Measurements from ENCODE around the gene WBP4.
"Not testable (repeated sequence)": the region's sequence is repeated elsewhere in the genome, so short reads cannot be mapped to it uniquely, and the experiment has no call there.

The WBP4 gene

DNA sequence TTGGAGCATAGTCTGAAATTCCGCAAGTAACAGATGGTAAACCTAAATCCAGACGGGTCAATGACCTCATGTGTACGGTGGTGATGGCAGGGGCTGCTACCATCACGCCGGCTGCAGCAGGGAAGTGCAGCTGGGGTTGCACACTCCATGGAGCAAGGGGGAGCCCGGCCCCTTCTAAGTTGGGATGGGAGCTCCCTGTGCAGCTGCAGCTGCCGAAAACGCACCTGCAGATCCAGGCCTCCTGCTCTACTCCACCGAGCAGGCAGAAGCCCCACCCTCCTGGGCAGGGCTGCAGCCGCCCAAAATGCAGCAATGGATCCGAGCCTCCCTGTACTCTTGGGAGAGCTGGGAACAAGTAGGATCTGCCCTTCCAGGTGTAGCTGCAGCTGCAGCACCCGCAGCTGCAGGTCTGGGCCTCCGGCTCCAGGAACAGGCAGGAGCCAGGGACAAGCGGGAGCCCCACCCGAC is 45.8 kb downstream of the WBP4 start:
- Histone ChIP-seq H3K9me3 (ENCODE audit: insufficient read depth, low read depth, low read length) (no peaks in the 10 kb centered on the region), H3K4me1 (ENCODE audit: insufficient read depth, low read length) (no peaks in the 10 kb centered on the region), H3K4me3 (ENCODE audit: low read length) (peak overlapping the region; percentile 40), H3K36me3 (ENCODE audit: insufficient read depth, low read depth, low read length) (no peaks in the 10 kb centered on the region), H3K27ac (ENCODE audit: low read length) (no peak overlapping the region), H3K9ac (ENCODE audit: low read depth, low read length) (no peak overlapping the region), H3K27me3 (ENCODE audit: insufficient read depth, low read length) (no peaks in the 10 kb centered on the region)

DNA sequence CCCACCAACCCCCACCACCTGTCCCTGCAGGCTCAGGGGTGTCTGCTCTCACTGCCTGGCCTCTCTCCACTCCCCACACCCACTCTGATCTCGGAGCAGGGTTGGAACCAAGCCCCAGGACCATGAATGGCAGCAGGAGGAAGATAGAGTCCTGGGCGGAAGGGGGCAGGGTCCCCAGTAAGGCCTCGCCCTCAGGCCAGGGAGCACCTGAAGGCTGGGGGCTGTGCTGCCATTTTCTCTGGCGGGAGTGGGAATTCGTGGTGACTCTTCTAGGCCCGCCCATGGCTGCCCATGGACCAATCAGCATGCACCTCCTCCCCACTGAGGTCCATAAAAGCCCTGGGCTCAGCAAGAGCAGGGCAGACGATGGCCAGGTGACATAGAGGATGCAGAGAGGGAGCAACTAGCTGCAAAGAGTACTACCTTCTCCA is 46.3 kb downstream of the WBP4 start:
- peak overlapping the region; percentile 40; the same call in 1 of the 2 replicates for H3K4me3 ChIP-seq (ENCODE audit: low read length)
- no peak overlapping the region for H3K27ac ChIP-seq (ENCODE audit: low read length)
- H3K27me3 ChIP-seq (ENCODE audit: insufficient read depth, low read length), result no peaks in the 10 kb centered on the region
- no peaks in the 10 kb centered on the region for H3K9me3 ChIP-seq (ENCODE audit: insufficient read depth, low read depth, low read length)
- no peaks in the 10 kb centered on the region for H3K4me1 ChIP-seq (ENCODE audit: insufficient read depth, low read length)
- H3K36me3 ChIP-seq (ENCODE audit: insufficient read depth, low read depth, low read length), result no peaks in the 10 kb centered on the region
- H3K9ac ChIP-seq (ENCODE audit: low read depth, low read length), result no peak overlapping the region

DNA sequence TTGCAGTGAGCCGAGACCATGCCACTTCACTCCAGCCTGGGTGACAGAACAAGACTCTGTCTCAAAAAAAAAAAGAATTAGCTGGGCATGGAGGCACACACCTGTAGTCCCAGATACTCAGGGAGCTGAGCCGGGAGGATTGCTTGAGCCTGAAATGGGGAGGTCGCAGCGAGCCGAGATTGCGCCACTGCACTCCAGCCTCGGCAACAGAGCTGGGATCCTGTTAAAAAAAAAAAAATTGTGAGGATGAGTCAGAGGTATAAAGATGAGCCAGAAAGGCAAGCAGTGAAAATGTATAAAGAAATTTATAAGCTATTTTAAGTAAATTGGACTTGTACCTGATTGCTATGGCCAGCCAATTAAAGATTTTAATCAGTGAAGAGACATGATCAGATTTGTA is 50.1 kb downstream of the WBP4 start:
- H3K27me3 ChIP-seq (ENCODE audit: insufficient read depth, low read length), result no peaks in the 10 kb centered on the region
- H3K9me3 ChIP-seq (ENCODE audit: insufficient read depth, low read depth, low read length), result no peaks in the 10 kb centered on the region
- no peaks in the 10 kb centered on the region for H3K4me1 ChIP-seq (ENCODE audit: insufficient read depth, low read length)
- H3K4me3 ChIP-seq (ENCODE audit: low read length), result no peak overlapping the region
- no peaks in the 10 kb centered on the region for H3K36me3 ChIP-seq (ENCODE audit: insufficient read depth, low read depth, low read length)
- no peak overlapping the region for H3K9ac ChIP-seq (ENCODE audit: low read depth, low read length)
- no peak overlapping the region for H3K27ac ChIP-seq (ENCODE audit: low read length)

DNA sequence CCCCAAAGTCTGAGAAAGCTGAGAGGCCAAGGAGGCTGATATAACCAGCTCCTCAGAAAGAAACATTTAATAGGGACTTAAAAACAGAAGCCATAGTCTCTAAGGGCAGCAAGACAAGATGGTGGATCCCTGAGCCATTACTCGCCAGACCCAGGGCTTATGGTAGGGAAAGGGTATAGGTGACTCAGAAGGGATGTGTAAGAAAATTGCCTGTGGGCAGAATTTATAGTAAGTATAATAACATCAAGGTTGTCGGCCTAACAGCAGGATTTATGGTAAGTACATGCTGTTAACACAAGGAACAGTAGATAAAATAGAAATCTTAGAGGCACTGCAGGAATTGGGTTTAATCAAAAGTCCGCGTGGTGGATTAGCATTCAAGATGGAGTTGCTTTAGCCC is 56.6 kb downstream of the WBP4 start:
- no peaks in the 10 kb centered on the region for H3K4me1 ChIP-seq (ENCODE audit: insufficient read depth, low read length)
- no peak overlapping the region for H3K9ac ChIP-seq (ENCODE audit: low read depth, low read length)
- H3K27me3 ChIP-seq (ENCODE audit: insufficient read depth, low read length), result no peaks in the 10 kb centered on the region
- no peak overlapping the region for H3K27ac ChIP-seq (ENCODE audit: low read length)
- H3K4me3 ChIP-seq (ENCODE audit: low read length), result no peak overlapping the region
- no peaks in the 10 kb centered on the region for H3K36me3 ChIP-seq (ENCODE audit: insufficient read depth, low read depth, low read length)
- no peaks in the 10 kb centered on the region for H3K9me3 ChIP-seq (ENCODE audit: insufficient read depth, low read depth, low read length)

GRCh38 chr13:41122838-41123237 is 61.5 kb downstream of the WBP4 start:
- Histone ChIP-seq H3K4me1 (ENCODE audit: insufficient read depth, low read length) (no peaks in the 10 kb centered on the region), H3K27me3 (ENCODE audit: insufficient read depth, low read length) (no peaks in the 10 kb centered on the region), H3K9ac (ENCODE audit: low read depth, low read length) (no peak overlapping the region), H3K4me3 (ENCODE audit: low read length) (no peak overlapping the region), H3K9me3 (ENCODE audit: insufficient read depth, low read depth, low read length) (no peaks in the 10 kb centered on the region), H3K27ac (ENCODE audit: low read length) (no peak overlapping the region), H3K36me3 (ENCODE audit: insufficient read depth, low read depth, low read length) (no peaks in the 10 kb centered on the region; the same call in 1 of the 2 replicates)

DNA sequence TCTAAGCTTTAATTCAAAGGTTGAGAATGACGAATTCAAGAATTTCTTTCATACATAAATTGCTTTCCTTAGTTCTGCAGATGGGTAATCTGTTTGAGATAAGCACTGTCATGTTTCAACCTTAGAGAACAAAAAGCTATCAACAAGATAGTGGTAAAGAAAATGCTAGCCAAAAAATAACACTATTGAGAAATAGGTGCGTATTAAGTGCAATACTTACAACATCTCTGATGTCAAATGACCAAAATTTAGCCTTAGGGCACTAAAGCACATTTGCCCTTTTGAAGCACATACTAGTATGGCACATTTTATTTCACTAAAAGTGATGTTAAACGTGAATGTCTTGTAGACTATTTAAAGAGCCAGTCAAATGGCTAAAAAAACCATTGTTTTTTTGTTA is 66.4 kb downstream of the WBP4 start:
- H3K9ac ChIP-seq (ENCODE audit: low read depth, low read length), result no peak overlapping the region
- H3K27ac ChIP-seq (ENCODE audit: low read length), result no peak overlapping the region
- no peaks in the 10 kb centered on the region for H3K27me3 ChIP-seq (ENCODE audit: insufficient read depth, low read length)
- H3K36me3 ChIP-seq (ENCODE audit: insufficient read depth, low read depth, low read length), result peaks cover 13% of the 10 kb centered on the region; the same call in 1 of the 2 replicates
- H3K9me3 ChIP-seq (ENCODE audit: insufficient read depth, low read depth, low read length), result no peaks in the 10 kb centered on the region
- peaks cover 10% of the 10 kb centered on the region for H3K4me1 ChIP-seq (ENCODE audit: insufficient read depth, low read length)
- H3K4me3 ChIP-seq (ENCODE audit: low read length), result no peak overlapping the region

- Histone ChIP-seq H3K36me3 (ENCODE audit: insufficient read depth, low read depth, low read length) (peaks cover 13% of the 10 kb centered on the region; the same call in 1 of the 2 replicates), H3K4me3 (ENCODE audit: low read length) (peak overlapping the region; percentile 81), H3K27me3 (ENCODE audit: insufficient read depth, low read length) (no peaks in the 10 kb centered on the region), H3K4me1 (ENCODE audit: insufficient read depth, low read length) (peaks cover 15% of the 10 kb centered on the region), H3K9me3 (ENCODE audit: insufficient read depth, low read depth, low read length) (no peaks in the 10 kb centered on the region), H3K9ac (ENCODE audit: low read depth, low read length) (peak overlapping the region; percentile 14; the same call in 1 of the 2 replicates), H3K27ac (ENCODE audit: low read length) (no peak overlapping the region)
These were observed 69.0 kb downstream of the WBP4 start for GRCh38 chr13:41130356-41130755.

GRCh38 chr13:41131189-41131588 is 69.9 kb downstream of the WBP4 start:
- H3K4me3 ChIP-seq (ENCODE audit: low read length), result peak overlapping the region; percentile 81

GRCh38 chr13:41131660-41132511 is 70.6 kb downstream of the WBP4 start:
- not testable (repeated sequence) for H3K27me3 ChIP-seq (ENCODE audit: insufficient read depth, low read length); H3K9me3 ChIP-seq (ENCODE audit: insufficient read depth, low read depth, low read length); H3K27ac ChIP-seq (ENCODE audit: low read length)
- Histone ChIP-seq H3K4me3 (ENCODE audit: low read length) (peak overlapping the region; percentile 81), H3K36me3 (ENCODE audit: insufficient read depth, low read depth, low read length) (peaks cover 13% of the 10 kb centered on the region; the same call in 1 of the 2 replicates), H3K4me1 (ENCODE audit: insufficient read depth, low read length) (peaks cover 15% of the 10 kb centered on the region), H3K9ac (ENCODE audit: low read depth, low read length) (peak overlapping the region; percentile 80)

More at GRCh38 chr13:41131189-41131588, 69.9 kb downstream of the WBP4 start:
- H3K27me3 ChIP-seq (ENCODE audit: insufficient read depth, low read length); H3K9ac ChIP-seq (ENCODE audit: low read depth, low read length); H3K27ac ChIP-seq (ENCODE audit: low read length); H3K9me3 ChIP-seq (ENCODE audit: insufficient read depth, low read depth, low read length): not testable (repeated sequence)
- peaks cover 13% of the 10 kb centered on the region; the same call in 1 of the 2 replicates for H3K36me3 ChIP-seq (ENCODE audit: insufficient read depth, low read depth, low read length)
- H3K4me1 ChIP-seq (ENCODE audit: insufficient read depth, low read length), result peaks cover 15% of the 10 kb centered on the region

DNA sequence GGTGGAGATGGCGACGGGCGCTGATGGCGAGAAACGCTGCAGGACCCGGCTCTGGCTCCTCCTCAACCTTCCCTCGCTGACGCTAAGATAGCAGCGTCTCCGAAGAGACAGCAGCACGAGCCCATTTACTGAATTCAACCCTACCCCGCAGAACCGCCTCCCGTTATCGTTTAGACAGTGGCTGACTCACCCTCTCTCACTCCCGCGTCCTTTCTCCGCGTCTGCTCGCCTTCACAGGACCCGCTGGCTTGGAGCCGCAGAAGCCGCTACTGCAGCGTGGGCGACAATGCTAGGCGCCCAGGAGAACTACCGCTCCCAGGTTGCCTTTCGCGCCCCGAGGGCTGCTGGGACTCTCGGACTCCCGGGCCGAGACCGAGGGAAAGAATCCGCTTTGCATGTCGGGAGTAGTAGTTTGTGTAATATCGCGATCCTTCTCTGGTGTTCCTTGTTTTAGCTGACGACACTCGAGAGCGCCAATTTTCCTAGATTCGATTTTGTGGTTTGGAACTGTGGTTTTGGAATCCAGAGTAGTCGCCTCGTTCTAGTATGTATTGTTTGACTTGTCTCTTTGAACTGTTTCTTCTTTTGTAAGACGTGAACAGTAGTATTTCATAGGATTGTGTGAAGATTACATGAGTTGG is 71.3 kb downstream of the WBP4 start, which contains the start of gene KBTBD6:
KBTBD6 (minus strand) TSS at position 291 of the 641 bp plus-strand sequence. CDS start 291 bp downstream, outside the sequence.
- Histone ChIP-seq H3K36me3 (ENCODE audit: insufficient read depth, low read depth, low read length) (peaks cover 13% of the 10 kb centered on the region; the same call in 1 of the 2 replicates), H3K9ac (ENCODE audit: low read depth, low read length) (peak within 1 kb of the TSS; percentile 88), H3K9me3 (ENCODE audit: insufficient read depth, low read depth, low read length) (no peaks in the 10 kb centered on the region), H3K27me3 (ENCODE audit: insufficient read depth, low read length) (no peaks in the 10 kb centered on the region), H3K27ac (ENCODE audit: low read length) (no peak within 1 kb of the TSS), H3K4me1 (ENCODE audit: insufficient read depth, low read length) (peaks cover 15% of the 10 kb centered on the region), H3K4me3 (ENCODE audit: low read length) (peak within 1 kb of the TSS; percentile 81)

Measured in iPS-20b (cell line).